Heart right ventricle (tissue), 16 donors: ENCODE measurements around the gene UBE2S. TPM values are rescaled to one million over a fixed set of nuclear protein-coding genes. Genes with fewer than 3 reads are reported as not detected.
"Not testable (repeated sequence)": the region's sequence is repeated elsewhere in the genome, so short reads cannot be mapped to it uniquely, and the experiment has no call there.

ENCODE experiments used
- ATAC-seq, 8 donors: fragments of 200-7000 bp; cut with Tn5 transposase; one replicate each; pipeline ENCODE4 v1.9.1; 2020; ENCODE audit warnings: mild to moderate bottlenecking in 8 of 8, moderate library complexity in 8 of 8, moderate number of reproducible peaks in 1 of 8
- DNase-seq, 2 donors: peaks; one replicate each; pipeline ENCODE4 v3.0.0-alpha.2; 2020
- H3K27ac ChIP-seq, 10 donors: fragments of 200-600 bp; sonication (generic) in 2 of 10; one replicate each; pipeline versions ENCODE4 v1.5.0 to v1.8.0; 2020 to 2022; ENCODE audit warnings: mild to moderate bottlenecking in 3 of 10
- H3K27me3 ChIP-seq, 7 donors: fragments of 200-600 bp; one replicate each; pipeline ENCODE4 v1.8.0; 2021 to 2022; ENCODE audit warnings: mild to moderate bottlenecking in 2 of 7
- H3K36me3 ChIP-seq, 9 donors: fragments of 200-600 bp; sonication (generic) in 1 of 9; one replicate each; pipeline versions ENCODE4 v1.5.0 to v1.8.0; 2020 to 2022; ENCODE audit warnings: mild to moderate bottlenecking in 2 of 9
- H3K4me1 ChIP-seq, 9 donors: fragments of 200-600 bp; sonication (generic) in 1 of 9; one replicate each; pipeline versions ENCODE4 v1.5.0 to v1.8.0; 2020 to 2022; ENCODE audit warnings: mild to moderate bottlenecking in 4 of 9
- H3K4me3 ChIP-seq, 10 donors: fragments of 200-600 bp; sonication (generic) in 2 of 10; one replicate each; pipeline versions ENCODE4 v1.5.0 to v1.8.0; 2020 to 2022; ENCODE audit warnings: mild to moderate bottlenecking in 7 of 10, moderate library complexity in 2 of 10
- H3K9me3 ChIP-seq, 11 donors: fragments of 200-600 bp in 10 of 11; sonication (generic) in 2 of 11; one replicate each; pipeline versions ENCODE4 v1.5.0 to v1.8.0; 2013 to 2022; ENCODE audit warnings: mild to moderate bottlenecking in 2 of 11, control low read depth in 1 of 11, moderate library complexity in 1 of 11
- CTCF ChIP-seq, 9 donors: fragments of 200-600 bp; sonication (generic) in 2 of 9; IDR thresholded peaks; one replicate each; pipeline versions ENCODE4 v1.5.0 to v1.8.0; 2021 to 2022; ENCODE audit warnings: antibody characterized with exemption in 9 of 9, mild to moderate bottlenecking in 5 of 9, moderate library complexity in 1 of 9
- WGBS, 2 donors: extraction: QIAGEN DNeasy Blood & Tissue Kit; methylation state at CpG; one replicate each; pipeline ENCODE4 v1.1.7; 2013; ENCODE audit warnings: inconsistent platforms in 1 of 2; 5-methylcytosine and 5-hydroxymethylcytosine counted together
- intact Hi-C, 10 donors: fragments of 100-400 bp; cut with DNase I; formaldehyde crosslinking; loops; one replicate each; pipeline versions ENCODE4 v1.11.1 to v1.14.2; 2022
- polyA plus RNA-seq, 2 donors: library from polyadenylated mRNA; stranded (reverse); fragments of 200-250 nt; gene quantifications; one replicate each; pipeline ENCODE4 v1.2.3, GENCODE V29; 2013
- total RNA-seq, 10 donors: library from RNA; stranded (reverse); fragmentation: NEBNext Ultra II Directional in 3 of 10; extraction: Animal tissue kit (Norgen Biotek cat#: 25700) in 3 of 10; gene quantifications; one replicate each; pipeline versions ENCODE4 v1.2.1 to v1.2.4, GENCODE V29; 2021 to 2023
- donor health status: Arrhythmogenic right ventricular cardiomyopathy.
- donor health status: ischemic (EF 13 %, LVEDD 7.1; RV severe dilation, severe dysfunction).
- donor health status: healthy with polysubstance abuse.
- donor health status: DM: no; HTN: yes; CAD: no.
- donor health status: DM: no; HTN: no; CAD: no.
- donor health status: ischemic (EF 25% LVEDD 6.9; RV normal size, moderate dysfunction).
- donor health status: ischemic (EF 25% LVEDD 5.7; RV mildly dilated, moderate dysfunction).
- donor health status: healthy.
- donor health status: DM: yes; HTN: yes; CAD: no.
- donor health status: Ischemic cardiomyopathy.
- donor health status: ischemic (EF 35%, LVEDD 5.7; RV mildly dilated, moderate dysfunction).
- donor health status: nonischemic (EF 11% LVEDD 7.7; RV severe dilation, severe dysfunction).
- donor health status: DM: yes; HTN: yes; CAD: no.
- donor health status: PGD.
- donor health status: ischemic (EF 29% LVEDD 5.4; RV normal size, mild dysfunction).
- donor health status: nonischemic (EF 23%, LVEDD 6.1; RV moderate dilation, normal function).

The UBE2S gene
- total and polyA plus RNA-seq, 12 donors = 8.0 to 42.1 (median 28.9) TPM

- ATAC-seq = no peak
- Histone ChIP-seq H3K27ac (no peak overlapping the region), H3K4me1 (peaks cover 0 to 4% (median 0%) of the 10 kb centered on the region in 9 donors)
Observed at GRCh38 chr19:55426042-55426441, 18.5 kb upstream of the UBE2S start.

DNA sequence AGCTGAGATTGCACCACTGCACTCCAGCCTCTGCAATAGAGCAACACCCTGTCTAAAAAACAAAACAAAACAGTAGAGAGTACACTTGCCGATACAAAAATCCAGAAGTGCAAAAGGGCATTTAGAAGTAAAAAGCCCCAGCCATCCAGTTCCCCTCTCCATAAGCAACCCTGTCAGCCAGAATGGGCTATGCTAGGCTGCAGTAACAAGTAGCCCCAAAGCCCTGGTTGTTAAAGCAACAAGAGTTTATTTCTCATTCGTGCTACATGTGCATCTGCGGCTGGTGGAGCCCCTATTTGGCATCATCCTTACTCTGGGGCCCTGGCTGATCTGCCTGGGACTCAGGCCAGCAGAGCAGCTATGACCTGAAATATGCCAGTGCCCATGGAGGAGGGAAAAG, 16.9 kb upstream of the UBE2S start:
- Histone ChIP-seq H3K27ac (no peak overlapping the region), H3K36me3 (no peaks in the 10 kb centered on the region), H3K4me3 (no peak overlapping the region), H3K4me1 (peaks cover 0 to 4% (median 0%) of the 10 kb centered on the region in 9 donors), H3K27me3 (peaks cover 0 to 61% (median 21%) of the 10 kb centered on the region in 7 donors), H3K9me3 (no peaks in the 10 kb centered on the region)
- intact Hi-C loops = no loop called here
- no peak for DNase-seq
- TF ChIP-seq CTCF (IDR thresholded peaks at IDR 0.05) = no peak
- 72 to 74% methylated on average over 3 of the region's 3 CpGs for WGBS, 2 donors
- ATAC-seq = no peak

More at GRCh38 chr19:55426042-55426441, 18.5 kb upstream of the UBE2S start:
- no peak for TF ChIP-seq CTCF (IDR thresholded peaks at IDR 0.05)
- 66 to 74% methylated on average over 2 of the region's 2 CpGs for WGBS, 2 donors
- Histone ChIP-seq H3K27me3 (peaks cover 0 to 71% (median 35%) of the 10 kb centered on the region in 7 donors), H3K9me3 (no peaks in the 10 kb centered on the region), H3K4me3 (no peak overlapping the region), H3K36me3 (no peaks in the 10 kb centered on the region)
- intact Hi-C loops = no loop called here
- no peak for DNase-seq

DNA sequence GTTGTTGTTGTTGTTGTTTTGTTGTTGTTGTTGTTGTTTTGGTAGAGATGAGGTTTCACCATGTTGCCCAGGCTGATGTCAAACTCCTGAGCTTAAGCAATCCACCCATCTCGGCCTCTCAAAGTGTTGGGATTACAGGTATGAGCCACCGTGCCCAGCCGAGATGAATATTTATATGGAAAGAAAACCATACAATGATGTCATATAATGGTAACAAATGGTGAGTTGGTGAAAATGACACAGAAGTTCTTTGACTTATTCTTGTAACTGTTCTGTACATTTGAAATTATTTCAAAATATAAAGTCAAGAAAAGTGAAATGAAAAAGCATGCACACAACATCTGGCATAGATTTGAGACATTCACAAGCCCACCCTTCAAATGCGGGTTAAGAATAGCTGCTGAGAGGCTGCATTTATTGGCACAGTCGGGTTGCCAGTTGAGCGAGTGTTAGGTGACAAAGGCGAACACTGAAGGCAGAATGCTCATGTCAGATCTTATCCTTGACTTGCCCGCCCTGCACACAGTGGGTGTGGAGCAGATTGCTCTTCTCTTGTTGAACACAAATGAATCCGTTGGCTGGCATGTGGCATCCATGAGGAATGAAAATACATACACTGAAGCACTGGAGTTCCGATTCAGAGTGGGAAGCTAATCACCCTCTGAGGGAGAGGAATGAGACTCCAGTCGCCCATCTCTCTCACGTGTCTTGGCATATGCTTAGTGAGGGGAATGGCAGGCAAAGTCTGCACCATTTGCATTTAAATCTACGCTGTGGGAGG, 15.8 kb upstream of the UBE2S start:
- Histone ChIP-seq H3K36me3 (no peaks in the 10 kb centered on the region), H3K4me1 (peaks cover 0 to 4% (median 0%) of the 10 kb centered on the region in 9 donors), H3K9me3 (no peaks in the 10 kb centered on the region), H3K4me3 (no peak overlapping the region), H3K27ac (no peak overlapping the region), H3K27me3 (peaks cover 0 to 60% (median 10%) of the 10 kb centered on the region in 7 donors)
- intact Hi-C loops = no loop called here
- ATAC-seq = peak in 2 of 8 donors; percentile 14 to 31
- no peak for TF ChIP-seq CTCF (IDR thresholded peaks at IDR 0.05)
- DNase-seq = no peak
- 47 to 58% methylated on average over 13 of the region's 13 CpGs for WGBS, 2 donors

- intact Hi-C loops, DNase-seq, H3K27ac ChIP-seq, H3K9me3 ChIP-seq, H3K4me3 ChIP-seq, H3K36me3 ChIP-seq, ATAC-seq, H3K4me1 ChIP-seq: not testable (repeated sequence)
- WGBS, 2 donors = 58 to 61% methylated on average over 4 of the region's 4 CpGs
- H3K27me3 ChIP-seq = peaks cover 0 to 42% (median 8%) of the 10 kb centered on the region in 7 donors
Observed at GRCh38 chr19:55421281-55421680, 13.7 kb upstream of the UBE2S start.
